PC-3 (cell line): ENCODE results near the gene RBMS2.

Source experiments
- CTCF ChIP-seq: fragments of 300-600 bp; sonication (generic); conservative IDR thresholded peaks from 2 replicates; pipeline ENCODE4 v1.5.1; 2017; ENCODE audit warnings: antibody characterized with exemption, low read depth, mild to moderate bottlenecking, low read length
- EZH2 ChIP-seq: fragments of 300-600 bp; sonication (generic); IDR thresholded peaks from one replicate; pipeline ENCODE4 v1.6.1; 2017; ENCODE audit warnings: antibody characterized with exemption, mild to moderate bottlenecking, low read length; ENCODE audit not compliant: unreplicated experiment
- EZH2phosphoT487 ChIP-seq: fragments of 300-600 bp; sonication (generic); IDR thresholded peaks from 2 replicates; pipeline ENCODE4 v1.6.1; 2018; ENCODE audit warnings: mild to moderate bottlenecking, antibody characterized with exemption, low read length, borderline replicate concordance

- TF ChIP-seq CTCF (no peak), EZH2 (no peak), EZH2phosphoT487 (no peak)
Observed at GRCh38 chr12:56565510-56566101, 44.0 kb downstream of the RBMS2 start.
